ENCODE measurements around the gene CD80.

DNA sequence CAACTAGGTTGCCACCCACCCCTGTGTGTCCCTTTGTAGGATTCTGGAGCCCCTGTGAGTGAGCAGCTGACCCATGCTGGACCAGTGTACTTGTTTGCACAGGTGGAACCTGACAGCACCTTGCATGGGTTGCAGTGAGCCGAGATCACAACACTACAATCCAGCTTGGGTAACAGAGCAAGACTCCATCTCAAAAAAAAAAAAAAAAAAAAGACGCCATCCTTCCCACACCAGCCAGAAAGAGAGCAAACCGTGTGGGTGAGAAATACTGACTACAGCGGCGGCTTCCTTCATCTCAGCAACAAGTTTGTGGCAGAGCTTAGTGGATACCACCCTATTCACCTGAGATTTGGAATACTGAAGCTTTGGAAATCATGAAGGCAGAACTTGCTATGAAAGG, 746 bp upstream of the CD80 start:
- no peak for TF ChIP-seq POLR2A (IDR thresholded peaks at IDR 0.05; ENCODE audit: low read depth, low read length)
- TF ChIP-seq POLR2AphosphoS5 (IDR thresholded peaks at IDR 0.05; ENCODE audit: low read depth, low read length), result no peak; the same call in 1 of the 2 replicates
- no peak for TF ChIP-seq SPI1 (IDR thresholded peaks at IDR 0.05; ENCODE audit: low read depth, low read length)
- TF ChIP-seq TAF1 (IDR thresholded peaks at IDR 0.05; ENCODE audit: low read depth, low read length), result no peak
